GM19468 (cell line): ENCODE results near the gene MTERF4.

Experiments used
- ATAC-seq: cut with Tn5 transposase; IDR thresholded peaks from one replicate; pipeline ENCODE4 v1.9.1; 2021; ENCODE audit warnings: mild to moderate bottlenecking, moderate library complexity, moderate number of reproducible peaks; ENCODE audit not compliant: unreplicated experiment; ENCODE audit errors: extremely low read depth

The MTERF4 gene

DNA sequence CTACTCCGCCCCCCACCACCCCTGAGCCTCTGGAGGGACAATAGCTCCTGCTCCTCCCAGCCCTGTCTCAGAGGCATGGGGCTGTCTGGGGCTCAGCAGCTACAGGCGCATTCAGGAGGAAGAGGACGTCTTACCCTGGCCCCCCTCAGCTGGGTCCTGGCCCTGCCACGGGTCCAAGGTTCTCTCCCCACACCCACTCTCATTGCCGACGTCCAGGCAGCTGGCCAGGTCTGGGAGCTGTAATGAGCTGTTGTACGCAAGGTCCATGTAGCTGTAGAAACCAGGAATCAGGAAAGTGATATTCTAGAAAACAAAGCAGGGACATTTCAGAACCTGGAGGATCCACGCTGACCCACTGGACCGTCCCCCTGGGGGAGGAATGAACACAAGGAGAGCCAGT, 33.6 kb upstream of the MTERF4 start:
- no peak for ATAC-seq

DNA sequence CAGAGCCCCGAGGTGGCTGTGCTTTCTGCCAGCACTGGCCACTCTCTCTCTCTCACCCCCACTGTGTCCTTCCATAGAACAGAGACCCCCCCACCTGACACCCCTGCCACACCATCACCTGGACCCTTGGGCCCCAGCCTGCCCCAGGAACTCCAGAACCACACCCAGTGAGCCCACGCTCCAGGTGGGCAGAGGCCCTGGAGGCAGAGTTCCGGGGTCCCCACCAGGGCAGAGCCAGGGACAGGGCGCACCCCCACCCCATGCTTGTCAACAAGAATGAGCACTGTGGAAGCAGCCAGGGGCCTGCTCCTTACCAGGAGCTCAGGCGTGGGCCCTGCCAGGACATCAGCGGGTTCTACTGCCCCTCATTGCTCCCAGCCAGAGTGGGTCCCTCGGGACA, 32.6 kb upstream of the MTERF4 start:
- no peak for ATAC-seq

DNA sequence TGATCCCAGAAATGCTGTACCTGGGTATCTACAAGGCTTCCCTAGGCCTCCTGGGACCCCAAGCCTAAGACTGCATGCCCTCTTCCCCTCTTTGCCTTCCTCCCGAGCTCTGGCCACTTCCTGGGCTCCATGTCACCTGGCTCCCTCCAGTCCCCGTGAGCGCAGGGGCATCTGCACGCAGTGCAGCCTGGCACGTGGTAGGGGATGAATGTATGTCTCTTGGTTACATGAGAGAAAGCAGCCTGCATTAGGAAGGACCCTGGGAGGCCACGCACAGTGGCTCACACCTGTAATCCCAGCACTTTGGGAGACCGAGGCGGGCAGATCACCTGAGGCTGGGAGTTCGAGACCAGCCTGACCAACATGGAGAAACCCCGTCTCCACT, 31.3 kb upstream of the MTERF4 start:
- no peak for ATAC-seq

DNA sequence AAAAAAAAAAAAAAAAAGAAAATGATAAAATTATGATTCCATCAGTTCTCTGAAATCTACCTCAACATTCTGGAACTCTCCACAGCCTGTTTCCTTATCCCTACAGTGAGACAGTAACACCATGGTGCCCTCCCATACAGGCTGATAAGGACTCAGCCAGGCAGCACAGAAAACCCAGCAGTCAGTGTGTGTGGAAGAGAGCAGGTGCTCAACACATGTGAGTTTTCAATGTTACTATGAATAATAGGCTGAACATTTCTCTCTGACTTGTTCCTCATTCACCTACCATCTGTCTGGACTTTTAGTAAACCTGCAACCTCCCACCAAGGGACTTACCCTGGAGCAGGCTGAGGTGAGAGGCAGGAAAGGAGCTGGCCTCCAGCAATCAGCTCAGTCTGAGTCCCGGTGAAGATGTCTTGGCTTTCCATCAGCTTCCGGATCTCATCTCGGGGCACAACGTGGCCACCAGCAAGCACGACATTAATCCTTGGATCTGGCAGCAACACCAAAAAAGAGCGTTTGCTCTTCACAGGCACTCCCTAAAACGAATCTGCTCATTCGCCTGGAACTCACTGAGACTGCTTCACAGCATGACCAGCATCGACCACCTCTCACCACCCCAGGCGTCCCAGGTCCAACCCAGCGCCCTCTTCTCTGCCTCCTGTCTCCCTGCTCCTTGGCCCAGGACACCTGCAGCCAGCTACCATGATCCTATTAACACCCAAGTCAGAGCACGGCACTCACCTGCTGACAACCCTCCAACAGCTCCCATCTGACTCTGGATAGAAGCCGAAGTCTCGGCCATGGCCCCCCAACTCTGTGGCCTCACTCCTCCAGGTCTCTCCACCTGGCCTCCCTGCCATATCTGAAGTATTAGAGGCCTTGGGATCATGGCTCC, 30.7 kb upstream of the MTERF4 start:
- no peak for ATAC-seq

DNA sequence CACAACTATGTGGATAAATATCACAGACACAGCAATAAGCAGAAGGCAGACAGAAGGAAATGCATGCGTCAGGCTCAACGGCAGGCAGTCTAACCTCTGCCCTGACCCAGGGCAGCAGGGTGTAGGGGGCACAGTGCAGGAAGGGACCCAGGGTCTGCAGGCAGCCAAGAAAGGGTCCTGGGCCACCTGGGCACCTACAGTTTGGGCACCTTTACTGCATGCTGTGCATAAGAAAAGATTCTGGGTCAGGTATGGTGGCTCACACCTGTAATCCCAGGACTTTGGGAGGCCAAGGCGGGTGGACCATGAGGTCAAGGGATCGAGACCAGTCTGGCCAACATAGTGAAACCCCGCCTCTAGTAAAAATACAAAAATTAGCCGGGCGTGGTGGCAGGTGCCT, 29.4 kb upstream of the MTERF4 start:
- ATAC-seq, result no peak

GRCh38 chr2:241130316-241130715, 28.2 kb upstream of the MTERF4 start:
- ATAC-seq, result no peak

GRCh38 chr2:241129086-241129871, 27.2 kb upstream of the MTERF4 start:
- no peak for ATAC-seq

DNA sequence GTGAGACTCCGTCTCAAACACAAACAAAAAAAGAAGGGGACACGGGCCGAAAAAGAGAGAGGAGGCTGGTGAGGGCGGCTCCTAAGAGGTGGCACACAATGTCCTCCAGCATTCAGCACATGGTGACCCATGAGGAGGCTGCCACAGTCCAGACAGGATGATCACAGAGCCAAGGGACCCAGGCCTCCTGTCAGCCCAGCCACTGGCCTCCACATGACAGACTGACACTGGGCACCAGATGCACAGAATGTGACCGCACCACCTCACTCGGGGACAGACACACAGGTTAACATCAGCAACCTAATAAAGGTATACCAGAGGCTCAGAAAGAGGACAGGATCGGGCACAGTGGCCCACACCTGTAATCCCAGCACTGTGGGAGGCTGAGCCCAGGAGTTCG, 26.2 kb upstream of the MTERF4 start:
- no peak for ATAC-seq

DNA sequence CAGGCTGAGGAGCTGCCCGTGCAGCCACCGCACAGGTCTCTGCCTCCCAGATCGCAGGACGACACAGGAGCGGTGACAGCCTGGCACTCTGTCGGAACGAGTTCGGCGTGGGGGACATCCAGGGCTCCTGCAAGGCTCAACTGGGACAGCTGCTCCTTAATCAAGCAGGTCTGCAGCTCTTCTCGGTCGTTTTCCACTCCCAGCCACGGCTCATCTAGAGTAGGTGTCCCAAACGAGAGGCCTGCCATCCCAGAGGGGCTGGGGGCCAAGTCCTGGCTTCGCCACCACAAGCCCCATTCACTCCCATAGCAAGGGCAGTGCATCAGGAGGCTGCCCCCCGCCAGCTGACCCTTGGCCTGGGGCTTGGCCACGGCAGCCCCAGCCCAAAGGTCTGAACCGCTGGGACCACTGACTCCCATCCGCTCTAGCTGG, 24.7 kb upstream of the MTERF4 start:
- ATAC-seq, result no peak

DNA sequence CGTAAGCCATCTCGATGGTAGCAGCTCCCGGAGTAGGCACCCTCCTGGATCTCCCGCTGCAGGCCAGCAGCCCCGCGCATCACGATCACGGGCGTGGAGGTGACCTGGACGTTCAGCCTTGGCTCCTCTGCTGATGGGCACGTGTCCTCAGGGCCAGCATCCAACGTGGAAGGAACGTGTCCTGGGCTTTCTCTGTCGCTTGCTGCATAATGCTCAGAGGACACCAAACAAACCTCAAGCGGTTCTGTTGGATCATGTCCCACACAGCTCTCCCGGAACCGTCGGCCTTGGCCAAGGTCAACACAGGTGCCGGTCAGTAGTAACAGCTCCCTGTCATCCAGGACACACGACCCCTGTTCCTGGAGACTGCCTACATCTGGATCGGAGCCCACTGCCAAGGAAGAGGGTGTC, 24.1 kb upstream of the MTERF4 start:
- no peak for ATAC-seq

- ATAC-seq, result no peak
Measured at GRCh38 chr2:241125626-241126025, 23.5 kb upstream of the MTERF4 start.

GRCh38 chr2:241123816-241124536, 21.9 kb upstream of the MTERF4 start:
- ATAC-seq, result no peak

DNA sequence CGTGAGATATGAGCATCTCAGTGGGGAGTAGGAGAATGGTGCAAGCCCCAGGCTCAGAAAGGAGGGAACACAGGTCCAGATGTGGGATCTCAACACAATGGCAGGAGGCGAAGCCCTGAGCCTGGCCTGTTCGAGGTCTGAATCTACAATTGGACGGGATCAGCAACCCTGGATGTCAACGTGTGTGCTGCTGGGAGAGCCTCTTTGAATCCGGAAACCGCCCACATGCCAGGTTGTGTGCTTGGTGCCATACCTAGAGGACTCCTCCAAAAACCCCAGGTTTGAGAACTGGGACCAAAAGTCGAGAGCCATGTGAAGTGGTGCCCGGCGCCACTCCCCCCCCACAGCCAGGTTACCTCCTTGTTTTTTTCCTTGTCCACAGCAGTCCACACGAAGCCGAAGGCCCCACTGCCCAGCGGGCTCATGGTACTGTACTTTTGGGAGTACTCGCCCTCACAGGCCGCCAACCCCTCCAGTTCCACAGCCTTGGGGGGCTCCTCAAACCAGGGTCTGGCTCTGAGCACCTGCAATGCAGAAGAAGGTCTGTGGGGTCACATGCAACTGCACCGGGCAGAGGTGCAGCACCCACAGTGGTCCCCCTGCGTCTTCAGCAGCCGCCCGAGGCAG, 20.4 kb upstream of the MTERF4 start:
- no peak for ATAC-seq

- no peak for ATAC-seq
Measured at GRCh38 chr2:241121008-241121407, 18.9 kb upstream of the MTERF4 start.

DNA sequence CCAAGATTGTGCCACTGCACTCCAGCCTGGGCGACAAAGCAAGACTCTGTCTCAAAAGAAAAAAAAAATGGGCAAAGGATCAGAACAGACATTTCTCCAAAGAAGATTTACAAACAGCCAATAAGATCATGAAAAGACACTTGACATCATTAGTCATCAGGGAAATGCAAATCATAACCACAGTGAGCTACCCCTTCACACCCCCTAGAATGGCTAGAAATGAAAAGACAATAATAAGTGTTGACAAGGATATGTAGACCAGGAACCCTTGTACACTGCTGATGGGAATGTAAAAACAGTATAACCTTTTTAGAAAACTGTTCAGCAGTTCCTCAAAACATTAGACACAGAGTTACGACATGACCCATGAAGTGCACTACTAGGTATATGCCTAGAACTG, 18.4 kb upstream of the MTERF4 start:
- ATAC-seq, result no peak

- no peak for ATAC-seq
Measured at GRCh38 chr2:241118737-241119505, 16.8 kb upstream of the MTERF4 start.

GRCh38 chr2:241116606-241117560, 14.8 kb upstream of the MTERF4 start:
- no peak for ATAC-seq

DNA sequence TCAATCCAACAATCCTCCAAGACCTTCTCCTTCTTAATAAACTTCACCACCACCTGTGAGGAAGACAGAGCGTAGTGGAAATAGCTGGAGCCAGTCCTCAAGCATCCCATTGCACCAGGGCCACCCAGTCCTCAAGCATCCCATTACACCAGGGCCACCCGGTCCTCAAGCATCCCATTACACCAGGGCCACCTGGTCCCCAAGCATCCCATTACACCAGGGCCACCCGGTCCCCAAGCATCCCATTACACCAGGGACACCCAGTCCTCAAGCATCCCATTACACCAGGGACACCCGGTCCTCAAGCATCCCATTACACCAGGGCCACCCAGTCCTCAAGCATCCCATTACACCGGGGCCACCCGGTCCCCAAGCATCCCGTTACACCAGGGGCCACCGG, 13.3 kb upstream of the MTERF4 start:
- no peak for ATAC-seq

DNA sequence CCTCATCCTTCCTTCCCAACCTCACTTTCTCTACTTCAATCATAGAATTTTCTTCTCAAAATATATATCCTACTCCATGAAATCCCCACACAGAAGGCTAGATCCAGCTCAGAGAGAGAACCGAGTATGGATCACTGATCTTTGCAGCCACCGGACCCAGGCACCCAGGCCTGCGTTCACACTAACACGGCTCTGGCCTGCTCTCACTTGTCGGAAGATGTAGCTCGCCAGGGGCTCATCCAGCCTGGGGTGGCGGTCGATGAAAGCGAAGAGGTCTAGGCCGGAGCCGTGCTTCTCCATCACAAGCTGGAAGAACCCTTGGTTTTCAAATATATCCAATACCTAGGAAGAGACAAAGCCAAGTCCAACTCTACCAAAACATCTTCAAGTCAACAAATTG, 12.7 kb upstream of the MTERF4 start:
- ATAC-seq, result no peak
